A673 (cell line): ENCODE measurements around the gene LPIN2.

Experiments used
- CTCF ChIP-seq: fragments of 300-800, 200-600 bp; sonication (generic); conservative IDR thresholded peaks from 2 replicates; pipeline ENCODE4 v1.5.1; 2017; ENCODE audit warnings: low read depth, mild to moderate bottlenecking, antibody characterized with exemption, low read length, moderate library complexity, mixed read lengths
- EZH2 ChIP-seq: fragments of 200-600 bp; sonication (generic); IDR thresholded peaks from 2 replicates; pipeline ENCODE4 v1.6.1; 2017; ENCODE audit warnings: borderline replicate concordance, low read depth, mild to moderate bottlenecking, mixed read lengths, antibody characterized with exemption, low read length; ENCODE audit not compliant: poor library complexity, severe bottlenecking

GRCh38 chr18:3054780-3055179 lies 41.8 kb upstream of the LPIN2 start:
- TF ChIP-seq CTCF = no peak
- TF ChIP-seq EZH2 = no peak
